Fibroblast of gingiva (primary cell): ENCODE results near the gene GPR160.
"Not testable (repeated sequence)": the region's sequence is repeated elsewhere in the genome, so short reads cannot be mapped to it uniquely, and the experiment has no call there.

Experiments
- DNase-seq: peaks from one replicate; pipeline ENCODE4 v3.0.0-alpha.2; 2011; ENCODE audit warnings: low read depth

GPR160 gene, protein sequence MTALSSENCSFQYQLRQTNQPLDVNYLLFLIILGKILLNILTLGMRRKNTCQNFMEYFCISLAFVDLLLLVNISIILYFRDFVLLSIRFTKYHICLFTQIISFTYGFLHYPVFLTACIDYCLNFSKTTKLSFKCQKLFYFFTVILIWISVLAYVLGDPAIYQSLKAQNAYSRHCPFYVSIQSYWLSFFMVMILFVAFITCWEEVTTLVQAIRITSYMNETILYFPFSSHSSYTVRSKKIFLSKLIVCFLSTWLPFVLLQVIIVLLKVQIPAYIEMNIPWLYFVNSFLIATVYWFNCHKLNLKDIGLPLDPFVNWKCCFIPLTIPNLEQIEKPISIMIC

GRCh38 chr3:170037463-170038433, at the start of gene GPR160:
Gene GPR160 (plus strand): TSS chr3:170037995. CDS start chr3:170083973, 45,978 bp downstream.
- DNase-seq, result no peak

- no peak for DNase-seq
Observed at GRCh38 chr3:169990431-169990830, 47.4 kb upstream of the GPR160 start.

DNA sequence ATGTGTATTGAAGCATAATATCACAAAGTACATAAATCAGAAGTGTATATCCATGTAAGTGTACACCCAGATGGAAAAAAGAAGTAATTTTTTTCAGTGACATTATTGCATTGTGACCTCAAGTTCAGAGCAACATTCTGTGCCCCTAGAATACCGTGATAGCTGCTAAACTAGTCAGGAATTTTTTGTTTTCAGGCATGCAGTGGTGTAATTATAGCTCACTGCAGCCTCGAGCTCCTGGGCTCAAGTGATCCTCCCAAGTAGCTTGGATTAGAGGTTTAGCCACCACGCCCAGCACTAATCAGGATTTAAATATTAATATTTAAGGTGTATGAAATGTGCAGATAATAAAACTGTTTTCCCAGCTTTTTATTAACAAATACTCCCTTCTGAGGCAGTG, 45.6 kb upstream of the GPR160 start:
- no peak for DNase-seq

- no peak for DNase-seq
Observed at GRCh38 chr3:169992781-169993180, 45.0 kb upstream of the GPR160 start.

- no peak for DNase-seq
Observed at GRCh38 chr3:169993761-169994160, 44.0 kb upstream of the GPR160 start.

- no peak for DNase-seq
Observed at GRCh38 chr3:169996063-169996462, 41.7 kb upstream of the GPR160 start.

GRCh38 chr3:169998668-169999131, 39.1 kb upstream of the GPR160 start:
- DNase-seq, result peak; percentile 81

DNA sequence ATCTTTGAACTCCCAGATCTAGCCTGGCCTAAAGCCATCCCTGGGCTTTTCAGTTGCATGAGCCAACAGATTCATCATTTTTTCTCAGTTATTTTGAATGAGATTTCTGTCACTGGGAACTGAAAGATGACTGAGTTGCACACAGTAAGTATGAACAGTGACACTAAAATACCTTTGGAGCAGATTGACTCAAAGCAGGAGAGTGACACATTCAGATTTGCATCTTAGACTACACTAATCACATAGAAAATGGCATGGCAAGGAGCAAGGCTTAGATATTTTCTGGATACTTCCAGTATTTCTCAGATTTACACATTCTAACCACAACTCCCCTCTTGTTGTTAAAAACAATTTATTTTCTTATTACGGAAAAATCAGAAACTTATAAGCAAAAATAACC, 38.4 kb upstream of the GPR160 start:
- no peak for DNase-seq

GRCh38 chr3:170000051-170000450, 37.7 kb upstream of the GPR160 start:
- no peak for DNase-seq

GRCh38 chr3:170002231-170002630, 35.6 kb upstream of the GPR160 start:
- no peak for DNase-seq

- no peak for DNase-seq
Observed at GRCh38 chr3:170002879-170003278, 34.9 kb upstream of the GPR160 start.

DNA sequence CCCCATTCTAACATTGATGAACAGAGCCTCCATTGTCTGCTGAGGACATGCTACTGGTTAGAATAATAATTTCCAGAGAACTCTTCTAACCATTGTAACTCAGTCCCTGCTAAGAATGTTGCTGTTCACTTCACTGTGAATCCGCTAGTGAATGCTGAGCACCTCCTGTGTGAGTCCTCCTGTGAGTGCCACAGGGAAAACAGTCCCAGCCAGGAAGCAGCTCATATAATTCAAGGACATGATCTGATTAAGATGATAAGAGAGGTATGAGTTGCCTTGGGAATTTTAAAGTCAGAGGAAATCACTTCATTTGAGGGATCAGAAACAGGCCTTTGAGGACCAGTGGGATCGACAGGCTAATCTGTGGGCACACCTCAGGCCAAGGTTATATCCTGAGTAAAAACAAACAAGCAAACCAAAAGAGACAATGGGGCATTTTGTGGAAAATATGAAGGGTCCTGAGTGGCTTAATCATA, 33.9 kb upstream of the GPR160 start:
- DNase-seq, result no peak

DNA sequence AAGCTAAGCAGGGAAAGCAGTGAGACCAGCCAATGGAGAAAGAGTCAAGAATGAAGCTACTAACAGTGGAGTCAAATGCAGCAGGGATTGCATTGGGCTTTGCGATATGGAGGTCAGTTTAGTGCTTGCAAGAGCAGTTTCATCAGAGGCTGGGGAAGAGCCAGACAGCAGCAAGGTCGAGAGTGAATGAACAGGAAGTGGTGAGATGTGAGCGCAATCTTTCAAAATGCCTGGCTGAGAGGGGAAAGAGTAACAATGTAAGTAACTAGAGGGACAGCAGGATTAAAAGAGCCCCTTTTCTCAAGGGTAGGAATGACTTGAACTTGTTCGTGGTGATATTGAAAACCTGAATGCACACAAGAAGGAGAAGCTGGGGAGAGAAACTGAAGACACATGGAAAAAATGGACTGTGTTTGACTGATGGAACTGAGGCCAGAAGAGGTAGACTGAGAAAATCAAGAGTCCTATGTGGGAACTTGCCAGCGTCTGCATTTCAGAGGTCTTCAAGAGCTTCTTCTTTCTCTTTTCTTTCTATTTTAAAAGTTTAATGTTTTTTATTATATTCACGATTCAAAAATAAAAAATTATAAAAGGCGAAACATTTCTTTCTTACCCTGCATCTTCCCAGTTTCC, 30.6 kb upstream of the GPR160 start:
- peak; percentile 61 for DNase-seq

DNA sequence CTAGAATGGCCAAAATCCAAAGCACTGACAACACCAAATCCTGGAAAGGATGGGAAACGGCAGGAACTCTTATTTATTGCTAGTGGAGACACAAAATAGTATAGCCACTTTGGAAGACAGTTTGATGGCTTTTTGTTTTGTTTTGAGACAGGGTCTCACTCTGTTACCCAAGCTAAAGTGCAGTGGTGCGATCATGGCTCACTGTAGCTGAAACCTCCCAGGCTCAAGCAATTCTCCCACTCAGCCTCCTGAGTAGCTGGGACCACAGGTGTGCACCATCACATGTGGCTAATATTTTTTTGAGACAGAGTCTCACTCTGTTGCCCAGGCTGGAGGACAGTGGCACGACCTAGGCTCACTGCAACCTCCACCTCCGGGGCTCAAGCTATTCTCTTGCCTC, 27.3 kb upstream of the GPR160 start:
- DNase-seq, result no peak

DNA sequence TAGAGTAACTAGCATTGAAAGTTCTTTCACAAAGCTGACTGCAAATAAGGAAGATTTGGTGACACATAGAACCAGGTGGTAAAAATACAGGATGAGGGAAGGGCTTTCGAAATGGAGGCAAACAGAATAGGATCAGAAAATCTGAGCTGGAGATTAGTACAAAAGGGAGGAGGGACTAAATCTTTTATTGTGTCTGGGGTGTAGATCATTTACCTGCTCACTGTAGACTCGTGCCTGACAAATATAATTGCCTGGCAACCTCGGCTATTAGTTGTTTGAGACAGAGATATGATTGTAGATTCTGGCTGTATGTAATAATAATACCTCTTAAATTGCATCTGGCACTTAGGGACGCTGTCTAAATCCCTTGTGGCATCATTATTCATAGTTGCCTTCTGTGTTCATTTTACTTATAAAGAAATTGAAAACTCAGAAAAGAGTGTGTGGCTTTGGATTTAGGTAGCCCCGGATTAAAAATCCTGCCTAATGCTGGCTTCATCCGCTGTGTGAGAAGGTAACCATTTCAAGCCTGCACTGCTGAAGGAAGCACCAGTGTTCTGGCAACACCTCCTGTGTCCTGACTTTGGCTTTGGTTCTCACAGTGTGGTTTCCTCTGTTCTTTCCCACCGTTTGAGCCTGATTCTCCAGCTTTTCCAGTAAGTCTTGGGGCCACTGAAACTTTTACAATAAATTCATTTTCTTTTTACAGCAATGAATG, 25.0 kb upstream of the GPR160 start:
- no peak for DNase-seq

DNA sequence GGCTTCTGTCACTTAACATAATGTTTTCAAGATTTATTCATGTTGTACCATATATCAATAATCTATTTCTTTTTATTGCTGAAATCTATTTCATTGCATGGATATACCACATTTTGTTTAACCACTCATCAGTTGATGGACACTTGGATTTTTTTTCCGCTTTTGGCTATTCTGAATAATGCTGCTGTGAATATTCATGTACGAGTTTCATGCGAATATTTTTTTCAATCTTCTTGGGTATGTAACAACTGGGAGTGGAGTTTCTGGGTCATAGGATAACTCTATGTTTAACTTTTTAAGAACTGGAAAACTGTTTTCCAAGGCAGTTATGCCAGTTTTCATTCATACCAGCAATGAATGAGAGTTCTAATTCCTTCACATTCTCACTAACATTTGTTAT, 21.7 kb upstream of the GPR160 start:
- DNase-seq, result no peak

DNA sequence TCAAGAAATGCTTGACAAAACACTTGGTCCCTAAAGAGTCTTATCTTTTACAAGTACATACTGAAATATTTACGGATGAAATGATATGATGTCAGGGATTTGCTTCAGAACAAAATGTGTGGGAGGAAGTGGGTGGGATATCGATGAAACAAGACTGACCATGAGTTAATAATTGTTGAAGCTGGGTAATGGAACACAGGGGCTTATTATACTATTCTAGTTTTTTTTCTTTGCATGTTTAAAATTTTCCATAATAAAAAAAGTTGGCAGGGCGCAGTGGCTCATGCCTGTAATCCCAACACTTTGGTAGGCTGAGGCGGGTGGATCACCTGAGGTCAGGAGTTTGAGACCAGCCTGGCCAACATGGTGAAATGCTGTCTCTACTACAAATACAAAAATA, 18.5 kb upstream of the GPR160 start:
- not testable (repeated sequence) for DNase-seq

- no peak for DNase-seq
Observed at GRCh38 chr3:170021083-170021482, 16.7 kb upstream of the GPR160 start.

- no peak for DNase-seq
Observed at GRCh38 chr3:170022336-170022735, 15.5 kb upstream of the GPR160 start.

DNA sequence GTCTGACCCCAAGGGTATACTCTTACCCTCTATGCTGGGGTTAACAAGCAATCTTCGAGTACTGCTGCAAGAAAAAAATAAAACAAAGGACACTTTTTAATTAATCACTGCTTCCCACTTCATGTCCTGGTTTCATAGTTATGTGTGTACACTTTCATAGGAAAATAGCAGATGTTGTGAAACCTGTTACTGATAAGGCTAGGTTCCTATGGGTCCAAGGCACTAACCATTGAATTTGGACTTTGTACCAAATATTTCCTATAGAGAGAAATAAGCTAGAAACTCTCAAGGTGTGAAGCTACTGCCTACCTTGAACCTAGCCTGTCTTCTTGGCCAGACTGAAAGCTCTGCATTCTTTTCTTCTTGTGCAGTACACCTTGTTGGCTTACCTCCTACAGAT, 14.6 kb upstream of the GPR160 start:
- no peak for DNase-seq

DNA sequence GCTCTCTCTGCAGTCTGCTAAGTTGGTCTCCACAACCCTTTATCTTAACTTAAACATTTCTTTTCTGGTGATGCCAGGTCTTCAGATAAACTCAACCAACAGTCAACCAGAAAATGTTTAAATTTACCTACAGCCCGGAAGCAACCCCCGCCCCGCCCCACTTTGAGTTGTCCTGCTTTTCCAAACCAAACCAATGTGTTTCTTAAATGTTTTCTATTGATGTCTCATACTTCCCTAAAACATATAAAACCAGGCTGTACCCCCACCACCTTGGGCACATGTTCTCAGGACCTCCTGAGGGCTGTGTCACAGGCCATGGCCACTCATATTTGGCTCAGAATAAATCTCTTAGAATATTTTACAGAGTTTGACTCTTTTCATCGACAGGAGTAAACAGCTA, 13.2 kb upstream of the GPR160 start:
- DNase-seq, result no peak
